IPS DF 19.7 (cell line): ENCODE measurements around the gene MLIP.
"Not testable (repeated sequence)": the region's sequence is repeated elsewhere in the genome, so short reads cannot be mapped to it uniquely, and the experiment has no call there.

Experiments
- DNase-seq: peaks from one replicate; pipeline ENCODE4 v3.0.0-alpha.2; 2013; ENCODE audit warnings: low read depth, low spot score

MLIP gene

GRCh38 chr6:54222217-54222616 is 111.0 kb downstream of the MLIP start:
- no peak for DNase-seq

DNA sequence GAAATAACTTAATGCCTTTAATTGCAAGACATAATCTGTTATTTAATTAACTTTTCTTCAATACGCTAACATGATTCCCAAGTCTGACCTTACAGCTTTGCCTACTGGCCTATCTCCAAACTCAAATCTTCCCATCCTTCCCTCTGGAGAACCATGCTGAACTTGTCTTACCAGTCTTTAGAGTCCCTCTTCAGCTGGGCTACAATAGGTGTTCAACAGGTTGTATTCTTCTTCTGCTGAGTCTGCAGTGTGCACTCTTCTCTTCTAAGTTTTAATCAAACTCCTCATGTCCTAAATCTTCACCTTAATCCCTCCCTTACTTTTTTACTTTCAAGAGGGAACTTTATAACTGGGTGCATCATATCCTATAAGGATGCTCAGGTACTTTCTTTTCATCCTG is 121.5 kb downstream of the MLIP start:
- no peak for DNase-seq

GRCh38 chr6:54234539-54234938 is 123.3 kb downstream of the MLIP start:
- DNase-seq: no peak

- no peak for DNase-seq
These were observed 125.7 kb downstream of the MLIP start for GRCh38 chr6:54236984-54237383.

- DNase-seq: no peak
These were observed 127.2 kb downstream of the MLIP start for GRCh38 chr6:54238396-54238795.

GRCh38 chr6:54243699-54244098 is 132.5 kb downstream of the MLIP start:
- DNase-seq: no peak

DNA sequence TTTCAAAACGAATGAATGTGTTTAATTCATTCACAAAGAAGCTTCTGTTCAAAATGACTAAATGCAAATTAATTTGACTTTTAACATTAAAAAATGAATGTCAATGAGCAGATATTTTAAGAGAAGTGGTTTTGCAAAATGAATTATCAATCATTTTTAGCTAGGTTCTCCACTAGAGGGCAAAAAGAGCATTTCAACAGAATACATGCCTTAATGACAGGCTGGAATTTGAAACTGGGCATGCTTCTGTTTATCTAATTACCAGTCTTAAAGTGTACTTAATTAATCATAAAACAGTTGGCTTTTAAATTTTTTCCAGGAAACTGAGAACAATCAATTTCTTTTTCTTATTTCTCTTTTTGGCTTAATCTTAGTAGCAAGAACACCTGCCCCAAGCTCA is 133.2 kb downstream of the MLIP start:
- DNase-seq: no peak

GRCh38 chr6:54245265-54245664 is 134.0 kb downstream of the MLIP start:
- DNase-seq: no peak

DNA sequence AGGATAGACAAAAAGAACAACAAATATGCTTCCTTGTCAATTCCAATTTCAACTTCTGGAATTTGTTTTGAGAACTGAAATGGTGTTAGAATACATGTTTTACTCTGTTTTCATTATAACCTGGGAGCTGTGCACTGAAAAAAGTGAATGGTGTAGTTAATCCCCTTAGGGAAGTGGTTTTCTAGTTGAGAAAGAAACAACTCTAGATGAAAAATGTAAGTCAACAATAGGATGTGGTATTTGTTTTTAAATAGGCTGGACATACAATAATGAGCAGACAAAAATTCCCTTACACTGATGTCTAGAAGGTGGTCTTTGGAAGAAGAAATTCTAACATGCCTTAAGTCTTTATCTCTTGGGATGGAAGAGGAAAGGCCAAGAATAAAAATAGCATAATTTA is 137.1 kb downstream of the MLIP start:
- no peak for DNase-seq

DNA sequence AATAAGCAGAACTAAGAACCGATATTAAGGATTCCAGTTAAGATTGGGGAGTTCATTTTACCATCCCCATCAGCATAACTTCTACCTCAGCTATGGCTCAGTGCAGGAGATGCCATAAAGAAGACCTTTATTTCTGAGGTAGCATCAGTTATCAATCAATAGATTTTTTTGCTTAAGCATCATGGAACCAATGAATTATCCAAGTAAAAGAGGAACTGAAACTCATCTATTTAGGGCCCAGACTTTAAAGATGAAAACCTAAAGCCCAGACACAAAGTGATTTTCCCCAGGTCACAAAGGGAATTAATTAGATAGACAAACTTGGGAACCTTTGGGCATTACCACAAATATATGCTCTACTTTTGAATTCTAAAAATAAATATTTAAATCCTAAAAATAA is 137.8 kb downstream of the MLIP start:
- no peak for DNase-seq

DNA sequence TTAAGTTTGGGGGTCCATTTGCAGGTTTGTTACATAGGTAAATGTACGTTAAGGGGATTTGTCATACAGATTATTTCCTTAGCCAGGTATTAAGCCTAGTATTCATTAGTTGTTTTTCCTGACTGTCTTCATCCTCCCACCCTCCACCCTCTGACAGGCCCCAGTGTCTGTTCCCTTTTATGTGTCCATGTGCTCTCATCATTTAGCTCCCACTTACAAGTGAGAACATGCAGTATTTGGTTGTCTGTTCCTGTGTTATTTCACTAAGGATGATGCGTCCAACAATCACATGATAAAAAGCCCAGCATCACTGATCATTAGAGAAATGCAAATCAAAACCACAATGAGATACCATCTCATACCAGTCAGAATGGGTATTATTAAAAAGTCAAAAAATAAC is 138.6 kb downstream of the MLIP start:
- DNase-seq: not testable (repeated sequence)

DNA sequence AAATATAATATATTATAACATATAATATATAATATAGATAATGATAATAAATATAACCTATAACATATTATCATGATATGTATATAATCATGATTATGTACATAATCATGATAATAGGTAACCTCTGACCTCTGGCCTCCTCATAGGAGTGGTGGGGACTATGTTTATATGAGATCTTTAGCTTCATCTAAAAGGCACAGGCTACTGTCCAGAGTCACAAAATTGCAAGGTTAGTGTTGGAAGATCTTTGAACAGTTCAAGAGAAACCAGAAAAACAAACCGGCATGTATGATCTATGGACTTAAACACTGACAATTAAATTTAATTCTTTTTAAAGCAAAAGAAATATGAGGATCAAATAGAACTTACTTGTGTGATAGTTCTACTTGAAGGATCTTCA is 141.3 kb downstream of the MLIP start:
- DNase-seq: no peak

- no peak for DNase-seq
These were observed 141.7 kb downstream of the MLIP start for GRCh38 chr6:54252916-54253315.

- DNase-seq: no peak
These were observed 143.6 kb downstream of the MLIP start for GRCh38 chr6:54254886-54255285.

DNA sequence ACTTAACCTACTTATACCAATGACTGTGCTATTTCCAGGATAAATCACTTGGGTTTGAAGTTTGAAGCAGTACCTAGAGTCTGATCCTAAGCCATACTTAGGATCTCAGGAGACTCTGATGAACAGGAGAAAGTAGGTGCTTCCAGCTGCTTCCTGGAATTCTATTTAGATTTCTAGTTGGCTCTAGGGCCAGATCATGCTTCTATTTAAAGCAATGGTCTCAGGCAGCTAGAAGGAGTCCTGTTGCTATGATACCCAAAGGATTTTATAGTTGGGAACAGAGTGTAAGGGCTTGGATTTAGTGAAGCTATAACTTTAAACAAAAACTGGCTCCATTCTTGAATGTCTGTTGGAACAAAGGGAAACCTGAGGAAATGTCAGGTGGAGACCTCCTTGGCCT is 144.6 kb downstream of the MLIP start:
- DNase-seq: no peak

- DNase-seq: no peak
These were observed 148.8 kb downstream of the MLIP start for GRCh38 chr6:54260025-54260424.

DNA sequence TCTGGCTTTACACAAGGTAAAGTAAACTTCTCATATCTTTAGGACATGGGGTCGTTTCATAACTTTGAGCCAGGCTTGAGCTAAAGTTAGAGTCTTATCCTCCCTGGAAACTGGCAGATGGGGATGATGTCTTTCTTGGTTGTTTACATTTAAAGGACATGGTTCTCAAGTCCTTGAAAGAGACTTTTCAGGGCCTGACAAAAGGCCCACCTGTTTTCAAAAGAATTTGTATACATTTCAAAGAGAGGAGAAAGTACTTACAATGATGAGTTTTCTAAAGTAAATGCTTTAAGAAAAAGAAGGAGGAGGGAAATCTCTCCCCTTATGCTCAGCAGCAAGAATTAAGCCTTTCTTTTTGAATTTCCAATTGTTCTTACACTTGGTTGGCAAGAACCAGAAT is 151.3 kb downstream of the MLIP start:
- DNase-seq: peak; percentile 33

GRCh38 chr6:54262971-54263370 is 151.7 kb downstream of the MLIP start:
- DNase-seq: no peak

- no peak for DNase-seq
These were observed 153.5 kb downstream of the MLIP start for GRCh38 chr6:54264581-54265272.

- DNase-seq: no peak
These were observed 155.2 kb downstream of the MLIP start for GRCh38 chr6:54266400-54266923.

GRCh38 chr6:54267798-54268197 is 156.6 kb downstream of the MLIP start:
- no peak for DNase-seq

DNA sequence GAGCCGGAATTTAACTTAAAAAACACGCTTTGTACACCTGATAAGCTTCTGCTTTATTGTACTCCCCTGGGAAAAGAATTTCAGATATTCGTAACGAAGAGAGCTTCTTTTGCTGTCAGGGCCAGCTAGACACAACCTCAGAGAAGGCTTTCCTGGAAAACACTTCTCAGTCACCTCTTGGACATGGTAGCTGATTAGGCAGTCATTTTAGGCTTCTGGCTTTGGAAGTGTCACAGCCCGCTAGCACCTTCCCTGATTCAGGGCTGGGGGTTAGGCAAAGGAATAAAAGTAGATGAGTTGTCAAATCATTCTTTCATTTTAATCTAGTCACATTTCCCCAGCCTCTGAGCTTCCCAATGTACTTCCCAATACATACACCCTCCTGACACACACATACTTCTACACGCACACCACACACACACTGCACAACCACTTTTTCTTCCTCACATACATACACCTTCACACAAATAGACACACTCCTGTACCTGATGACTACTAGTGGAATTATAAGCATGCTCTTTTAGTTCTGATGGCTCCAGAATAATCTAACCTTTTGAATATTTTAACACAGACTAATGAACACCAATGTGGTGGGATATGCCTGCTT is 162.1 kb downstream of the MLIP start:
- no peak for DNase-seq

- DNase-seq: no peak
These were observed 163.1 kb downstream of the MLIP start for GRCh38 chr6:54274383-54274782.
